Activated naive CD4-positive, alpha-beta T cell treated with anti-CD3 and anti-CD28 coated beads, Interleukin-2, amount 50 U/mL, for 16 hours (primary cell): ENCODE data around the gene OPHN1.

Experiments
- DNase-seq: peaks from one replicate; pipeline ENCODE4 v3.0.0-alpha.2; 2020

OPHN1 gene, protein sequence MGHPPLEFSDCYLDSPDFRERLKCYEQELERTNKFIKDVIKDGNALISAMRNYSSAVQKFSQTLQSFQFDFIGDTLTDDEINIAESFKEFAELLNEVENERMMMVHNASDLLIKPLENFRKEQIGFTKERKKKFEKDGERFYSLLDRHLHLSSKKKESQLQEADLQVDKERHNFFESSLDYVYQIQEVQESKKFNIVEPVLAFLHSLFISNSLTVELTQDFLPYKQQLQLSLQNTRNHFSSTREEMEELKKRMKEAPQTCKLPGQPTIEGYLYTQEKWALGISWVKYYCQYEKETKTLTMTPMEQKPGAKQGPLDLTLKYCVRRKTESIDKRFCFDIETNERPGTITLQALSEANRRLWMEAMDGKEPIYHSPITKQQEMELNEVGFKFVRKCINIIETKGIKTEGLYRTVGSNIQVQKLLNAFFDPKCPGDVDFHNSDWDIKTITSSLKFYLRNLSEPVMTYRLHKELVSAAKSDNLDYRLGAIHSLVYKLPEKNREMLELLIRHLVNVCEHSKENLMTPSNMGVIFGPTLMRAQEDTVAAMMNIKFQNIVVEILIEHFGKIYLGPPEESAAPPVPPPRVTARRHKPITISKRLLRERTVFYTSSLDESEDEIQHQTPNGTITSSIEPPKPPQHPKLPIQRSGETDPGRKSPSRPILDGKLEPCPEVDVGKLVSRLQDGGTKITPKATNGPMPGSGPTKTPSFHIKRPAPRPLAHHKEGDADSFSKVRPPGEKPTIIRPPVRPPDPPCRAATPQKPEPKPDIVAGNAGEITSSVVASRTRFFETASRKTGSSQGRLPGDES

DNA sequence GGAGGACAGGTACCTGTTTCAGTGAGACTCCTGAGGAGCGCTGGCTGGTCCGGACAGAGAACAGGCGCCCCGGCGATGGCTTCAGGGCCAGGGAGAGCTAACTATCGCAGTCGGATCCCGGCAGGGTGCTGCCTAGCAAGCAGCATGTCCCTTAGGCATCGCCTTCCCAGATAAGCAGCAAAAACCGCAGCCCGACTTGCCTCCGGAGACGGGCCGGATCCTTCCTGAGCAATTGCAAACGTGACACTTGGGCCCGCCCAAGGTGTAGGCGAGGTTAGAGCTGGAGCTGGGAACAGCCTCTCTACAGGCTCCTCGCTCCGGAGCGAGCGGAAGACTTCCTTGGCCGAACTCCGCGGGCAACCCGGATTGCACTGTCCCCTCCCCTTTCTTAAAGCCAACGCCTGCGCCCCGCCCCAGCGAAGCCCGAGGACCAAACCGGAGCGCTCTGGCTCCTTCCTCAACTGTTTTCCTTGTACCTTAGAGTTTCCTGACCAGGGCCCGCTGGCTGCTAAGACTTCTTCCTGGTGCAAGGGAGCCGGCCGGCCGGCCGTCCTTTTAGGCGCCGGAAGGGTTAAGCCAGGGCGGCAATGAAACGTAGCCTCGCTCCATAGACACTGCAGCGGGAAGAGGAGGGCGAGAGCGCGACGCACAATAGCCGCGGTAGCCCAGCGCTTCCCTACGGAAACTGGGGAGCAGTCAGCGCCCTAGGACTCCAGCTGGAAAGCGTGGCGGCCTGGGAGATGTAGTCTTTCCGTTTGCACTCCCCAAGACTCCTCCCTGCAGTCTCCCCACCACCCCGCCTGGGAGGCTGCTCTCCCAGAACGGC is at the start of gene OPHN1:
Gene OPHN1, minus strand, starts transcription at position 341 of the 826 bp plus-strand sequence. CDS start 475 bp downstream, outside the sequence.
- DNase-seq = no peak

DNA sequence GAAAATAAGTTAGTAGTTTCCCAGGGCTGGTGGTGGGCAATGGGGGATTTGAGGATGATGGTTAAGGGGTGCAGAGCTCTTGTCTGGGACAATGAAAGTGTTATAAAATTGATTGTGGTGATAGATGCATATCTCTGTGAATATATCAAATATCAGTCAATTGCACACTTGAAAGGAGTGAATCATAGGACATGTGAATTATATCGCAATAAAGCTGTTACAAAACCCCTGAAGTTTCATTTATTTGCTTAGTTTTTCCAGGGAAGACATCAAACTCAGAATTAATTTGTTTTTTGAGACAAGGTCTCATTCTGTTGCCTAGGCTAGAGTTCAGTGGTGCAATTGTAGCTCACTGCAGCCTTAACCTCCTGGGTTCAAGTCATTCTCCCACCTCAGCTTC is 47.7 kb upstream of the OPHN1 start:
- no peak for DNase-seq

DNA sequence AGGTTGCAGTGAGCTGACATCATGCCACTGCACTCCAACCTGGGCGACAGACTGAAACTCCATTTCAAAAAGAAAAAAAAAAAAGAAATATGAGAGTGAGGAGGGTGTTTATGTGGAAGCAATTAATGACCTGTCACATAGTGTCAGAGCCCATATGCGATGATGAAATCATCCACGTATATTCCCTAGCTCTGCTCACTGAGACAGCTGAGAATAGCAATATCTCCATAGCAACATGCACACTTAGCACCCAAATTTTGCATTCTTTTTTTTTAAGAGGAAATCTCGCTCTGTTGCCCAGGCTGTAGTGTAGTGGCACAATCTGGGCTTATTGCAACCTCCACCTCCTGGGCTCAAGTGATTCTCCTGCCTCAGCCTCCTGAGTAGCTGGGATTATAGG is 31.5 kb upstream of the OPHN1 start:
- no peak for DNase-seq

DNA sequence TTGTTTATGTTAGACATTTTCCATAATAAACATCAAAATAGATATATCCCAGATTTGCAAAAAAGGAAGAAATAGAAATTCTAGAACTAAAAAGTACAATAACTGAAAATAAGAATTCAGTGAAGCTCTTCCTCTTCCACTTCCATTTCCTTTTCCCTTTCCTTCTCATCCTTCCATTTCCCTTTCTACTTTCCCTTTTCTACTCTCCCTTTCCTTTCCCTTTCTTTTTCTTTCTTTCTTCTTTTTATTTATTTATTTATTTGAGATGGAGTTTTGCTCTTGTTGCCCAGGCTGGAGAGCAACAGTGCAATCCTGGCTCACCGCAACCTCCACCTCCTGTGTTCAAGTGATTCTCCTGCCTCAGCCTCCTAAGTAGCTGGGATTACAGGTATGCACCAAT is 30.6 kb upstream of the OPHN1 start:
- DNase-seq = no peak

DNA sequence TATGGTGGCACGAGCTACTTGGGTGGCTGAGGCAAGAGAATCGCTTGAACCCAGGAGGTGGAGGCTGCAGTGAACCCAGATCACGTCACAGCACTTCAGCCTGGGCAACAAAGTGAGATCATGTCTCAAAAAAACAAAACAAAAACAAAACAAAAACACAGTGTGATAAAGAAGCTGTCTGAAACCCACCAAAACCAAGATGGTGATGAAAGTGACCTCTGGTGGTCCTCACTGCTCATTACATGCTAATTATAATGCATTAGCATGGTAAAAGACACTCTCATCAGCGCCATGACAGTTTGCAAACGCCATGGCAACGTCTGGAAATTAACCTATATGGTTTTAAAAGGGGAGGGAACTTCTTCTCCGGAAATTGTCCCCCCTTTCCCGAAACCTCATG is 29.4 kb upstream of the OPHN1 start:
- peak; percentile 8 for DNase-seq

DNA sequence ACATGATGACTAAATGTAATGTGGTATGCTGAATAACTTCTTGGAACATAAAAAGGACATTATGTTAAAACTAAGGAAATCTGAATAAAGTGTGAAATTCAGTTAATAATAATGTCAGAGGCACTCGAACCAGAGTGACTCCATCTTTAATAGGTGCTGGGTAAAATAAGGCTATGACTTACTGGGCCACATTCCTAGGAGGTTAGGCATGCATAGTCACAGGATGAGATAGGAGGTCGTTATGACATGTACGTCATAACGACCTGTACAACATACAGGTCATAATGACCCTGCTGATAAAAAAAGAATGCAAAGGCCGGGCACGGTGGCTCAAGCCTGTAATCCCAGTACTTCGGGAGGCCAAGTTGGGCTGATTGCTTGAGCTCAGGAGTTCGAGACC is 28.9 kb upstream of the OPHN1 start:
- no peak for DNase-seq

DNA sequence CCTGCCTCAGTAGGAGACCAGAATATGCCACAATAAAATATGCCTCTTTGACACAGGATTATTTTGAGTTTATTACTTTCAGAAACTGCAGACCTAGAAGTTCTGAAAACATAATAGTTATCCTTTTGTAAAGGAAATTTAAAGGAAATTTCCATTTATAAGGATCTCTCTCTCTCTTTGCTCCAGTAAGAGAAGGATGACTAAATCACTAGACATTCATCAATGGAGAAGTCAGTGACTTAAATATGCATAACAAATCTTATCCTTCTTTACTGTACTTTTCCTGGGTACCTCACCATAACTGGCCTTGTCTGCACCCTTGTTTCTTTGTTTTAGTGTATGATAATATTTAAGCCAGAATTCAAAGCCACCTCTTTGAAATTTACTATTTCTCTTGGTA is 28.3 kb upstream of the OPHN1 start:
- DNase-seq = no peak

DNA sequence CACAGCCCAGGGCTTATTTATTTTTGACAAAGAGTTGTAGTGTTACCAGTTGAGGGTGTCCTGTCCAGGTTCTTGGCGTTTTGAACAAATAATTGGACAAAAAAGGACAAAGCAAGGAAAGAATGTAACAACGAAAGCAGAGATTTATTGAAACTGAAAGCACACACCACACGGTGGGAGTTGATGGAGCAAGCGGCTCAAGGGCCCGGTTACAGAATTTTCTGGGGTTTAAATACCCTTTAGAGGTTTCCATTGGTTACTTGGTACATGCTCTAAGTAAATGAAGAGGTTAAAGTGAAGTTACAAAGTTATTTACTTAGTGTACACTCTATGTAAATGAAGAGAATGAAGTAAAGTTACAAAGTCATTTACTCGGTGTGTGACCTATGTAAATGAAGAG is 27.8 kb upstream of the OPHN1 start:
- no peak for DNase-seq

DNA sequence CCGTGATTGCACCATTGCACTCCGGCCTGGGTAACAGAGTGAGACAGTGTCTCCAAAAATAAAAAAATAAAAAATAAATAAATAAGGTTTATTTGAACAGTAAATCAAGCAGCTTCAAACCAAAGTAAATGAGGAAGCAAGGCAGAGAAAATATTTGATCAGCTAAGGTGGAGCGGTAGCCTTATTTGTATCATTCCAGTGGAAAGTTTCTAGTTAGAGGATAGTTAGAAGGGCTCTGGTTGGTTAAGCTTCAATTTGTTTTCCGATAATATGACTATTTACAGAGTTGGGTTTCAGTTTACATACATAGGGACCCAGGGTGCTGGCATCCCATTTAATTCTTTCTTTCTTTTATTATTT is 21.8 kb upstream of the OPHN1 start:
- no peak for DNase-seq

DNA sequence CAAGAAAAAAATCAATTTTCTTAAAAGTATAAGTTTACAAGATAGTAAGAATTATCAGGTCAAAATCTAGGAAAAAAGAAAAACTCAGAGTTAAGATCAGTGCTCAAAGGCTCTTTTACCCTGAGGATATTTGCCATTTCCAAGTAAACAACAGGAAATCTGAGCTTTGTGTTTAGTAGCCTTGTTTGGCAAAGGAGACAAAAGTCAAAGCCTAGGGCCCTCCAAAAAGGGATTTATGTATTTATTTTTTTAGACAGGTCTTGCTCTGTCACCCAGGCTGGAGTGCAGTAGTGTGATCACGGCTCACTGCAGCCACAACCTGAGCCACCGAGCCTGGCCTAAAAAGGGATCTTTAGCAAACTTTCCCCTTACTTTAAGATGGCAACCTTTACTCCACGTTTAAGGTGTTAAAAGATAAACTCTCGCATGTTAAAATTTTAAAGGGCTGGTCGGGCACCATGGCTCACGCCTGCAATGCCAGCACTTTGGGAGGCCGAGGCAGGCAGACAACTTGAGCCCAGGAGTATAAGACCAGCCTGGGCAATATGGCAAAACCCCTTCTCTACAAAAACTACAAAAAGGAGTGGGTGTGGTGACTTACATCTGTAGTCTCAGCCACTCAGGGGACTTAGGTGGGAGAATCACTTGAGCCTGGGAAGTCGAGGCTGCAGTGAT is 21.3 kb upstream of the OPHN1 start:
- no peak for DNase-seq

DNA sequence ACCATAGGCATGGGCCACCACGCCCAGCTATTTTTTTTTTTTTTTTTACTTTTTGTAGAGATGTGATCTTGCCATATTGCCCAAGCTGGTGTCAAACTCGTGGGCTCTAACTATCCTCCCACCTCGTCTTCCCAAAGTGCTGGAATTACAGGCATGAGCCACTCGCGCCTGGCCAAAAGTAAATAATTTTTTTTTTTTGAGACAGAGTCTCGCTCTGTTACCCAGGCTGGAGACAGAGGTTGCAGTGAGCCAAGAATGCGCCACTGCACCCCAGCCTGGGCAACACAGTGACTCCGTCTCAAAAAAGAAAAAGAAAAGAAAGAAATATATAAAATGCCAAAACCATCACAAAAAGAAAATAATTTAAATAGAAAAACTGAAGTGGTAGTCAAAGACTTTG is 18.4 kb upstream of the OPHN1 start:
- DNase-seq = no peak

DNA sequence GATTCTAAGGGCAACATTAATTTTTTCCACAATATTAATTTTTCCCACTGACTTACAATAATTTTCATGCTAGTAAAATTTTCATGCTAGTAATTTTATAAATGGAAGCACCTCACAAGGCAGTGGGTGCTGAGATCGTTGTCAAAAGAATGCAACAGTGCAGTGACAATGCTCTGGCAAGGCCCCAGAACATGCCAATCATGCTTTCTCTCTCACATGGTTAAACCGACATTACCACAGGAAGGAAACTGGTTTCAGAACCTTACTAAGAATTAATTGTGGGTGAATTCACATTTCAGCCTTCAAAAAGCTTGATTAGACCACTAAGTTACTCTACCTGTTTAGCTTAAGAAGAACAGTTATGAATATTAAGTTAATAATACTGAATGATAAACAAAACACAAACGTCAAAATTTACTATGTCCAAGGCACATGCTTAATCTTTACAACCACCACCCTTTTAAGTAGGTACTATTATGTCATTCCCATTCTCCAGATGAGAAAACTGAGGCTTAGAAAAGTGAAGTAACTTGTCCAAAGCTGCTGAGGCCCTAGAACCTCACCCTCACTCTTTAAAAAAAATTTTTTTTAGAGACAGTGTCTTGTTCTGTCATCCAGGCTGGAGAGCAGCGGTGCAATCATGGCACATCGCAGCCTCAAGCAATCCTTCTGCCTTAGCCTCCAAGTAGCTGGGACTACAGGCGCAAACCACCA is 10.0 kb upstream of the OPHN1 start:
- DNase-seq = no peak

DNA sequence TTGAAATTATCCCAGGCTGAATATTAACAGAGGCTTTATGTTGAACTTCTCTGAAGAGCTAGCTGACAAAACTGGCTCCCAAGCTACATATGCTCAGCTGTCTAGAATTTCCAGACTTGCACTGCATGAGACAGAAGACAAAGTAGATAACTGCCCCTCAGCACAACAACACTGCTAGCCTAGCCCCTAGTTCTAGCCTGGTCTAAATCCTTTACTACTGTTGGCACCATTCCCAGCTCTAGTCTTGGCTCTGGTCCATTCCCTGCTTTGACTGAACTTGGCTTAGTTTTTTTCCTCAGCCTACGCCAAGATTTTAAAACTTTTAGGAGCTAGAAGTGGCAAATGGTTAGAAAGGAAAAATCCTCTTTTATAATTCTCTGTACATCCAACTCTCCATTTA is 7.6 kb upstream of the OPHN1 start:
- DNase-seq = no peak

DNA sequence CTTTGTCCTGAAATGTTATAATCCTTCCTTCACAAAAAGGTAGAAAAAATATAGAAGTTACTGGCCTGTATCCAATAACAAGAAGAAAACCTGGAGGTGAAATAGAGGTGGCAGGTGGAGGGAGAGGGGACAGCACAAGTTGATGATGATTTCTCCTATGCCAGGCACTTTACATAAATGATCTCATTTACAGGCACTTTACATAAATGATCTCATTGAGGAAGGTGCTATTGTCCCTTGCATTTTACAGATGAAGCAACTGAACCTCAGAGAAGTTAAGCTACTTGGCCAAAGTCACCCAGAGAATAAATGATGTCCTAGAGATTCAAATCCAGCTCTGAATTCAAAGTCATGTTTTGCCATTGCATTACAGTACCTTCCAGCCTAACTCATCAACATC is 7.1 kb upstream of the OPHN1 start:
- no peak for DNase-seq

DNA sequence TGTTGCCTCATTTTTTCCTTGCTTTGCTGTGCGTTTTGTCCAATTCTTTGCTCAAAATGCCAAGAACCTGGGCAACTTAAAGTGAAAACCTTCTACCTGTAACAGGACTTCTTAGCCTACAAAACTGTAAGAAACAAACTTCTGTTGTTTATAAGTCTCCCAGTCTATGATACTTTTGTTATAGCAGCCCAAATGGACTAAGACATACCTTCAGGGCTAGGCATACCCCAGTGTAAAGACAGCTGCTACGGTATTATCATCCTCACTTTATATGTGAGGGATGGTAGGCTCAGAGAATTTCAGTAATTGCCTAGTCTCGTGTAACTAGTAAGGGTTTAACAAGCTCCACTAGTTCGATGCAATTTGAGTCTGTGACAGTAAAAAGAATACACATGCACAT is 6.0 kb upstream of the OPHN1 start:
- DNase-seq = no peak

DNA sequence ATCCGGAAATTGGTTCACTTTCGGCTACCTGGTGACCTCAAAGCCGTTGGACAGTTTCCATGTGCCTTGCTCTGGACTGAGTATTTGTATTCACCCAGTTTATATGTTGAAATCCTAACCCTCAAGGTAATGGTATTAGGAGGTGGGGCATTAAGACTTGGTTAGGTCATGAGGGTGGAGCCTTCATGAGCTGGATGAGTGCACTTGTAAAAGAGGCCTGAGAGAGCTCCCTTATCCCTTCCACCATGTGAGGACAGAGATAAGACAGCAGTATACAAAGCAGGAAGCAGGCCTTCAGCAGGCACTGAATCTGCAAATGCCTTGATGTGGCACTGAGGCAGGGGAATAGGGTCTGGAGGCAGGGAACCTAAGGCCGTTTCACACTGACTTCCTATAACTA is 5.3 kb upstream of the OPHN1 start:
- DNase-seq = no peak

DNA sequence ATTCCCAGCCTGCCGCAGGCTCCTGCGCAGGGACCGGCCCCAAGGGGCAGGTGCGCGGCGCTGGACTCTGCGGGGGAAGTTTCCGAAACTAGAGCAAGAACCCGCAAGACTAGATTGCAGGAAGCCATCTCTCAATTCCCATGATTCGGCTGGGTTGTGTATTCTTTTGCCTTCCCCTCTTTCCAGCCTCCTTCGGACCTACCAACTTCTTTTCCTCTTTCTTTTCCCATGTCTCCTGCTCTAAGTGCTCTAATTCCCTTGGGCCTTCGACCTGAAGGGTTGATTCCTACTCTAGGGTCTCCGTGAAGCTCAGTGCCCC is 645 bp upstream of the OPHN1 start:
- no peak for DNase-seq

DNA sequence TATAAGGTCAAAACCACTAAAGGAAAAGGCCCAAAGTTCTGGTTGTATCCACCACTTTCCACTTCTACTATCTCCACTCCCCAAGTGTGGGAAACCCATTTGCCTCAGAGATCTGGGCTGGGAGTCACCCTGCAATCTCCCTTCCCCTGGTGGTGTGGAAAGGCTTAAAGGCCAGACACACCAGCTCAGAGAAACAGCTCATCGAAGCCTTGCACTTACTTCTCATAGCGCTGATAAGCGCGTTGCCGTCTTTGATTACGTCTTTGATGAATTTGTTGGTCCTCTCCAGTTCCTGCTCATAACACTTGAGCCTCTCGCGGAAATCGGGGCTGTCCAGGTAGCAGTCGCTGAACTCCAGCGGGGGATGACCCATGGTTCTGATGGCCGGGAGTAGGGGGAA is 647 bp downstream of the OPHN1 start:
- DNase-seq = no peak

DNA sequence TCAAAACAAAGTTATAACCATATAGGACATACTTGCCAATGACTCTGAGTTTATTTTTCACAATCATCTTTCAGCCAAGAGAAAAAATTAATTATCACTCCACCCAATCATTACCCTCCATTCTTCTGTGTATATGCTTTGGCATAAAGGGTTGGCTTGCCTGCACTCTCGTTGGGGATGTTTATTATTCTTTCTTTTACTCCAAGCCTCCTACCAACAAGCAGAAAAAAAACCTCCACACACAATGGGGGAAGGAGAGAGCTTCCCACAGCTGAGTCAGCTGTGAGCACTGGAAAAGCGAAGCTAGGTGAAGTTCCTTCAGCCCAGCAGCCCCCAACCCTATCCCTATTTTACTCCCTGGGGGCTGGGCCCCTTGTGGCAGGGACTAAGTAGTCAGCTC is 1.5 kb downstream of the OPHN1 start:
- DNase-seq = no peak

DNA sequence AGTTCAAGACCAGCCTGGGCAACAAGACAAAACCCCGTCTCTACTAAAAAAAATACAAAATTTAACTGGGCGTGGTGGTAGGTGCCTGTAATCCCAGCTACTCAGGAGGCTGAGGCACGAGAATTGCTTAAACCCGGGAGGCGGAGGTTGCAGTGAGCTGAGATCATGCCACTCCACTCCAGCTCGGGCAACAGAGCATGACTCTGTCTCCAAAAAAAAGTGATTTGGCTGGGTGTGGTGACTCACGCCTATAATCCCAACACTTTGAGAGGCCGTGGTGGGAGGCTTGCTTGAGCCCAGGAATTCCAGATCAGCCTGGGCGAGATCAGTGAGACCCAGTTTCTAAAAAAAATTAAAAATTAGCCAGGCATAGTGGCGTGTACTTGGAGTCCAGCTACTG is 4.1 kb downstream of the OPHN1 start:
- DNase-seq = no peak

DNA sequence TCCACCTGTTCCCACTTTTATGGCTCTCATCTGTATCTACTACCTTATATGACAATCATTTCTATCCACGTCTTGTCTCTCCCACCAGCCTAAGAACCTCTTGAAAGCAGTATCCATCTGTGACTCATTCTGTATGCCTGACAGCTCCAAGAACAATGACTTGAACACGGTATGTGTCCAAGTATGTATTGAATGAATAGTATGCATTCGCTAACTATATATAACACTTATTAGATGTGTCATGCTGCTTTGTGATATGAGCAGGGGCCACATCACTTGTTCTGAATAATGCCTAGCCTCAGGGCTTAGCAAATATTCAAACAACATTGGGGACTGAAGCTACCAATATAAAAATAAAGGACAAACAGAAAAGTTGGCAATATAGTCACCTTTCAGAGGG is 4.9 kb downstream of the OPHN1 start:
- DNase-seq = no peak

DNA sequence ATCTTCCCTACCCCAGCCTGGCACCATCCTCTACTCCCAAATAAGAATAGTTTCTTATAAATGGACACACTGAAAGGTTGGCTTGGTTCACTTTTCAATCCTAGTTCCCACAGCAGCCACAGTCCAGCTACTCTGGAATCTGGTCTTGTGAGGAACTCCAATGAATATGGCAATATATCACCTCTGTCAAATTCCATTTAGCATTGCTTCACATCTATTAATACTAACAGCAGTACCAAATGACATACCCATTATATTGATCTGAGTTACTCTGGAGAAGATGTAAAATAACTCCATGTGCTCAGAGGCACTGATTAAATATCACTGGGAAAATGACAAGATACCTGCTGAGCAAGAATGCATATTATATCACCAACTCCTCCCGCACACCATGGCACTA is 8.6 kb downstream of the OPHN1 start:
- DNase-seq = no peak

DNA sequence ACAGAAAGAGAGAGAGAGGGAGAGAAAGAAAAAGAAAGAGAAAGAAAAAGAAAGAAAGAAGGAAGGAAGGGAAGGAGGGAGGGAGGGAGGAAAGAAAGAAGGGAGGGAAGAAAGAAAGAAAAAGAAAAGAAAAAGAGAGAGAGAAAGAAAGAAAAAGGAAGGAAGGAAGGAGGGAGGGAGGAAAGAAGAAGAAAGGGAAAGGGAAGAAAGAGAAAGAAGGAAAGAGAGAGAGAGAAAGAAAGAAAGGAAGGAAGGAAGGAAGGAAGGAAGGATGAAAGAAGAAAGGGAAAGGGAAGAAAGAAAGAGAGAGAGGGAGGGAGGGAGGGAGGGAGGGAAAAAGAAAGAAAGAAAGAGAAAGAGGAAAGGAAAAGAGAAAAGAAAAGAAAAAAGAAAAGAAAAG is 10.8 kb downstream of the OPHN1 start:
- DNase-seq = no peak
